Gastrocnemius medialis (tissue), 4 donors: Measurements from ENCODE around the gene PSMA3.

Experiments
- POLR2A ChIP-seq, 2 donors: fragments of 450-650 bp; IDR thresholded peaks; one replicate each; pipeline ENCODE4 v1.6.1; 2017; ENCODE audit warnings: antibody characterized with exemption in 2 of 2, mild to moderate bottlenecking in 2 of 2, moderate library complexity in 2 of 2
- TF ChIP-seq, protein P1 (sequence below), 5 experiments: fragments of 450-650 bp in 3 of 5; fragments of 200-600 bp in 2 of 5; sonication (generic) in 2 of 5; IDR thresholded peaks in 4 of 5; conservative IDR thresholded peaks in 1 of 5; 1 replicate in 4 of 5; 2 replicates in 1 of 5; pipeline ENCODE4 v1.5.1; 2016 to 2019; ENCODE audit warnings: antibody characterized with exemption in 5 of 5, mild to moderate bottlenecking in 3 of 5, moderate library complexity in 3 of 5

DNA sequence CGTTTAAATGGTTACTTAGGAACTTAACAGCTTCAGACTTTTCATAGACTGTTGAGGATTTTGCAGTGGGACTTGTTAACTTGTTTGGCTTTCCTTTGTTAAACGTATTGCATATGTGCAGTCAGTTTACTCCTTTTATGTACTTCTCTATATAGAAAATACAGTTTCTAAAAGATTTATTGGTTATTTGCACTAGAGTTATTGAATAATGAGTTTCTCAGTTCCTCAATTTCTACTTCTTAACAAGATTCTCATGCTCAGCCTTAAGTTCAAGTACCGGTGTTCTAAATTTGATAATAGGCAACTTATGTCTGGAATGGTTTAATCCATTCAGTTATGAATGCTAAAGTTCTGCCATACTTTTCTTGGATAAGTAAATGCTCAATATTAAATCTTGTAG, 919 bp downstream of the PSMA3 start:
- TF ChIP-seq, protein P1, sequence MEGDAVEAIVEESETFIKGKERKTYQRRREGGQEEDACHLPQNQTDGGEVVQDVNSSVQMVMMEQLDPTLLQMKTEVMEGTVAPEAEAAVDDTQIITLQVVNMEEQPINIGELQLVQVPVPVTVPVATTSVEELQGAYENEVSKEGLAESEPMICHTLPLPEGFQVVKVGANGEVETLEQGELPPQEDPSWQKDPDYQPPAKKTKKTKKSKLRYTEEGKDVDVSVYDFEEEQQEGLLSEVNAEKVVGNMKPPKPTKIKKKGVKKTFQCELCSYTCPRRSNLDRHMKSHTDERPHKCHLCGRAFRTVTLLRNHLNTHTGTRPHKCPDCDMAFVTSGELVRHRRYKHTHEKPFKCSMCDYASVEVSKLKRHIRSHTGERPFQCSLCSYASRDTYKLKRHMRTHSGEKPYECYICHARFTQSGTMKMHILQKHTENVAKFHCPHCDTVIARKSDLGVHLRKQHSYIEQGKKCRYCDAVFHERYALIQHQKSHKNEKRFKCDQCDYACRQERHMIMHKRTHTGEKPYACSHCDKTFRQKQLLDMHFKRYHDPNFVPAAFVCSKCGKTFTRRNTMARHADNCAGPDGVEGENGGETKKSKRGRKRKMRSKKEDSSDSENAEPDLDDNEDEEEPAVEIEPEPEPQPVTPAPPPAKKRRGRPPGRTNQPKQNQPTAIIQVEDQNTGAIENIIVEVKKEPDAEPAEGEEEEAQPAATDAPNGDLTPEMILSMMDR (IDR thresholded peaks at IDR 0.05 in 4 of 5, conservative IDR thresholded peaks at IDR 0.05 in 1 of 5): no peak
- no peak for TF ChIP-seq POLR2A (IDR thresholded peaks at IDR 0.05)
